ENCODE measurements around the gene SSBP3.

SSBP3 gene

DNA sequence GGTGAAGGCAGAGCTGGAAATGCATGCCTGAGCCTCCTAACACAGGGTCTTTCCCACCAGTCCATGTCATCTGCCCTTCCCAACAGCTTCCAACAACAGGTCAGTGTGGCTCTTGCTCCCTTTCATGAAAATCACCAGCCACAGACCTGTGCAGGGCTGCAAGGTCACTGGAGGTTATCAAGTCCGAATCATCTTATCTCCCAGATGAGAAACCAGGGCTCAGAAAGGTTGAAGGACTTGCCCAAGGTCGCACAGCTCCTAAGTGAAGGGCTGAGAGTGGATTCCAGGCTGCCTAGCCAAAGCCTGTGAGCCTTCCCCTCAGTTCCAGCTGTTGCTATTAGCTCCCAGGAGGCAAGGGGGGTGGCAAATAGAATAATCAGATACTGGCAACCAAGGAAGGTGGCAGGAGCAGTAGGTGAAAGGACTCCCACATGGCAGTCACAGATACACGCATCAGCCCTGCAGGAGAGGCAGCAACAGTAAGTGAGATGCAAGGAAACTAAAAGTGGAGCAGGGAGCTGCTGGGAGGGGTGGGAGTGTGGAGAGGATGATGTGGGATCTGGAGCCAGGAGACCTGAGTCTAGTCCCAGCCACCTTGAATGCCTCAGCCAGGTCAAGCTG is 74.2 kb downstream of the SSBP3 start:
- no peaks in the 10 kb centered on the region for H3K27me3 ChIP-seq (ENCODE audit: insufficient read depth, low read length)
- H3K9me3 ChIP-seq (ENCODE audit: low read length), result no peaks in the 10 kb centered on the region
- H3K4me3 ChIP-seq (ENCODE audit: low read length), result no peak overlapping the region
- no peak overlapping the region for H2AFZ ChIP-seq (ENCODE audit: low read depth, low read length)
- H3K4me1 ChIP-seq (ENCODE audit: insufficient read depth, low read length), result peaks cover 84% of the 10 kb centered on the region
- H3K36me3 ChIP-seq (ENCODE audit: insufficient read depth, low read length), result peaks cover 12% of the 10 kb centered on the region

DNA sequence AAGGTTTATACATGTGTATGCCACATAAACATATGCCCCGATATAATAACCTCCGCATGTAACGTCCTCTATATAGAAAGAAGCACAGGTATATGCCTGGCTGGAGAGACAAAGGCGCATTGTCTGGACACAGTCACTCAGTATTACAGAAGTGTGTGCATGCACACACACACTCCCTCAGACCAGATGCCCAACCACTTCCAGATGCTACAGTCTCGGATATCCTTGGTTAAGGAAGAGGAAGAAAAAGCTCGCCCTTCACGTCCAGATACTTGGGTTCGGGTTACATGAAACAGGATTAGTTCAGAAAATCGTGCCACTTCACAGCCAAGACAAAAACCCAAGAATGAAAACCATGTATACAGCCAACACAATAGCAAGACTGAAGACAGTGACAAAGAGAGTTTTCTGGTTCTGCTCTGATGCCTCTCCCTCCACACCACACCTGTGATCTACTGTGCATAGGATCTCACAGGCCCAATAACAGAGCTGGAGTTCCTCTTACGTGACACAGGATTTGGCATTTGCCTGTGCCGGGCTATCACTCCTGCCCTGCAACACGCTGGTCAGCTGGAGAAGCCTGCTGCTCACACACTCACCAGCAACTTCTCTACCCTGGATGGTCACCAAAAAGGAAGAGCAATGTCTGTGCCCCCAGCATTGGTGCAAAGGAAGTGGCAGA is 75.0 kb downstream of the SSBP3 start:
- H3K4me3 ChIP-seq (ENCODE audit: low read length), result no peak overlapping the region
- peaks cover 87% of the 10 kb centered on the region for H3K4me1 ChIP-seq (ENCODE audit: insufficient read depth, low read length)
- H2AFZ ChIP-seq (ENCODE audit: low read depth, low read length), result no peak overlapping the region
- no peaks in the 10 kb centered on the region for H3K27me3 ChIP-seq (ENCODE audit: insufficient read depth, low read length)
- H3K36me3 ChIP-seq (ENCODE audit: insufficient read depth, low read length), result peaks cover 12% of the 10 kb centered on the region
- no peaks in the 10 kb centered on the region for H3K9me3 ChIP-seq (ENCODE audit: low read length)

- peaks cover 9% of the 10 kb centered on the region for H3K36me3 ChIP-seq (ENCODE audit: insufficient read depth, low read length)
- no peak overlapping the region for H3K4me3 ChIP-seq (ENCODE audit: low read length)
- peaks cover 84% of the 10 kb centered on the region for H3K4me1 ChIP-seq (ENCODE audit: insufficient read depth, low read length)
Measured at GRCh38 chr1:54329312-54330003, 76.7 kb downstream of the SSBP3 start.

GRCh38 chr1:54328066-54328636 is 78.0 kb downstream of the SSBP3 start:
- no peaks in the 10 kb centered on the region for H3K9me3 ChIP-seq (ENCODE audit: low read length)
- H3K27me3 ChIP-seq (ENCODE audit: insufficient read depth, low read length), result no peaks in the 10 kb centered on the region
- H3K4me1 ChIP-seq (ENCODE audit: insufficient read depth, low read length), result peaks cover 90% of the 10 kb centered on the region
- H3K36me3 ChIP-seq (ENCODE audit: insufficient read depth, low read length), result peaks cover 2% of the 10 kb centered on the region
- no peak overlapping the region for H2AFZ ChIP-seq (ENCODE audit: low read depth, low read length)
- H3K4me3 ChIP-seq (ENCODE audit: low read length), result no peak overlapping the region

More at GRCh38 chr1:54329312-54330003, 76.7 kb downstream of the SSBP3 start:
- no peaks in the 10 kb centered on the region for H3K27me3 ChIP-seq (ENCODE audit: insufficient read depth, low read length)
- no peak overlapping the region for H2AFZ ChIP-seq (ENCODE audit: low read depth, low read length)
- H3K9me3 ChIP-seq (ENCODE audit: low read length), result no peaks in the 10 kb centered on the region

GRCh38 chr1:54327386-54328065 is 78.7 kb downstream of the SSBP3 start:
- Histone ChIP-seq H3K27me3 (ENCODE audit: insufficient read depth, low read length) (no peaks in the 10 kb centered on the region), H3K36me3 (ENCODE audit: insufficient read depth, low read length) (peaks cover 2% of the 10 kb centered on the region), H3K9me3 (ENCODE audit: low read length) (no peaks in the 10 kb centered on the region), H3K4me3 (ENCODE audit: low read length) (no peak overlapping the region), H3K4me1 (ENCODE audit: insufficient read depth, low read length) (peaks cover 84% of the 10 kb centered on the region), H2AFZ (ENCODE audit: low read depth, low read length) (no peak overlapping the region)

GRCh38 chr1:54326543-54327385 is 79.4 kb downstream of the SSBP3 start:
- H3K4me1 ChIP-seq (ENCODE audit: insufficient read depth, low read length), result peaks cover 78% of the 10 kb centered on the region
- no peak overlapping the region for H2AFZ ChIP-seq (ENCODE audit: low read depth, low read length)

DNA sequence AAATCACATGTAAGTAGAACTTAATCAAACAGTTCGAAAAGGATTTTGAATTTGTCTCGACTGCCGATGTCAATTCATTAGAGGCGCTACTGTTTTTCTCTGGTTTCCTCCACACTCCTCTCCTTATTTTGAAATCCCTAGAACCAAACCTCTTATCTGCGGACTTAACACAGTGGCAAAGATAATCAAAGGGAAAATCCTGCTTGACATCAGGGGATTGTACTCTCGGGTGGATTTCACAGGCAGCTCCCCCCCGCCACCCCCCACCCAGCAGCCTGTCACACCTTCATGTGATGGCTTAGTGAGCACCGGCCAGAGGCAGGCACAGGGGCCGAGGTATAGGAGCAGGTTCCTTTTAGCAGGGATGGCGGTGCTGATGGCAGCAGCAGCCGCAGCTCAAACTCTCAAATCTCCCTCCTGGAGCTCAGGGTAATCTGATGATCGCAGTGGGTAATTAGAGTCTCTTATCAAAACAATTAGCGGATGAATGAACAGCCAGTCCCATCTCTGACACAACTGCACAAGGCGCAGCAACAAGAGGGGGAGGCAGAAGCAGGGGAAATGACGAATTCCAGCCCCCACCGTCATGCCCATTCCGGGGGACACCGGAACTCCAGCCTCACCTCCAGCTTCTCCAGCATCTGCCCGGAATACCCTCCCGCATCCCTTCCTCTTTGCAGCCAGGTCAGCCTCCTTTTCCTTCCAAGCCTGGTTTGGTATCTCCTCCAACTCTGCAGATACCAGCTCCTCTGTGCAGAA is 80.3 kb downstream of the SSBP3 start:
- Histone ChIP-seq H3K4me1 (ENCODE audit: insufficient read depth, low read length) (peaks cover 69% of the 10 kb centered on the region), H3K9me3 (ENCODE audit: low read length) (no peaks in the 10 kb centered on the region), H2AFZ (ENCODE audit: low read depth, low read length) (no peak overlapping the region), H3K36me3 (ENCODE audit: insufficient read depth, low read length) (peaks cover 9% of the 10 kb centered on the region), H3K4me3 (ENCODE audit: low read length) (no peak overlapping the region), H3K27me3 (ENCODE audit: insufficient read depth, low read length) (no peaks in the 10 kb centered on the region)

More at GRCh38 chr1:54326543-54327385, 79.4 kb downstream of the SSBP3 start:
- Histone ChIP-seq H3K4me3 (ENCODE audit: low read length) (no peak overlapping the region), H3K9me3 (ENCODE audit: low read length) (no peaks in the 10 kb centered on the region), H3K27me3 (ENCODE audit: insufficient read depth, low read length) (no peaks in the 10 kb centered on the region), H3K36me3 (ENCODE audit: insufficient read depth, low read length) (peaks cover 4% of the 10 kb centered on the region)

GRCh38 chr1:54325284-54325683 is 80.9 kb downstream of the SSBP3 start:
- Histone ChIP-seq H3K4me1 (ENCODE audit: insufficient read depth, low read length) (peaks cover 63% of the 10 kb centered on the region), H3K9me3 (ENCODE audit: low read length) (no peaks in the 10 kb centered on the region), H3K27me3 (ENCODE audit: insufficient read depth, low read length) (no peaks in the 10 kb centered on the region), H2AFZ (ENCODE audit: low read depth, low read length) (no peak overlapping the region), H3K4me3 (ENCODE audit: low read length) (no peak overlapping the region), H3K36me3 (ENCODE audit: insufficient read depth, low read length) (peaks cover 13% of the 10 kb centered on the region)

- Histone ChIP-seq H3K36me3 (ENCODE audit: insufficient read depth, low read length) (peaks cover 17% of the 10 kb centered on the region), H3K9me3 (ENCODE audit: low read length) (no peaks in the 10 kb centered on the region), H3K4me3 (ENCODE audit: low read length) (no peak overlapping the region)
Measured at GRCh38 chr1:54324251-54325140, 81.7 kb downstream of the SSBP3 start.

GRCh38 chr1:54323921-54324250 is 82.3 kb downstream of the SSBP3 start:
- Histone ChIP-seq H3K36me3 (ENCODE audit: insufficient read depth, low read length) (peaks cover 19% of the 10 kb centered on the region), H3K9me3 (ENCODE audit: low read length) (no peaks in the 10 kb centered on the region), H3K27me3 (ENCODE audit: insufficient read depth, low read length) (no peaks in the 10 kb centered on the region), H3K4me1 (ENCODE audit: insufficient read depth, low read length) (peaks cover 49% of the 10 kb centered on the region), H2AFZ (ENCODE audit: low read depth, low read length) (no peak overlapping the region), H3K4me3 (ENCODE audit: low read length) (no peak overlapping the region)

More at GRCh38 chr1:54324251-54325140, 81.7 kb downstream of the SSBP3 start:
- Histone ChIP-seq H3K4me1 (ENCODE audit: insufficient read depth, low read length) (peaks cover 55% of the 10 kb centered on the region), H2AFZ (ENCODE audit: low read depth, low read length) (no peak overlapping the region), H3K27me3 (ENCODE audit: insufficient read depth, low read length) (no peaks in the 10 kb centered on the region)

DNA sequence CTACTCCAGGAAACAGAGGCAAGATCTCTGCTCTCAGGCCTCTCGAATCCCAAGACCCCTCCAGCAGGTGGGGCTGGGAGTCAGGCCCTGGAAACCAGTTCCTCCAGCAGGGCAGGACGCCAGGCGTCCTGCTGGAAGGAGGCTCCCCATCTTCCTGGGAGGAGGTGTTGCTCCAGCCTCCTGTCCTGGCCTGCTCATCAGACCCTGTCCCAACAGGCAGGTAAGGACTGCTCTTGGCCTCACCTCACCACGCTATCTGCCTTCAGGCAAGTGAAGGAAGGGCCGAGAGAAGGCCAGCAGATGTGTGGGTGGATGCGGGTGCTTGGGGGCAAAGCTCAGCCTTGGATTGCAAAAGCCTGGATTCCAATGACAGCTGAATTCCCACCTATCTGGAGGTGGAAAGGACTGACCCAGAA is 82.9 kb downstream of the SSBP3 start:
- H3K4me3 ChIP-seq (ENCODE audit: low read length), result no peak overlapping the region
- no peaks in the 10 kb centered on the region for H3K9me3 ChIP-seq (ENCODE audit: low read length)
- H2AFZ ChIP-seq (ENCODE audit: low read depth, low read length), result no peak overlapping the region
- H3K27me3 ChIP-seq (ENCODE audit: insufficient read depth, low read length), result no peaks in the 10 kb centered on the region
- H3K36me3 ChIP-seq (ENCODE audit: insufficient read depth, low read length), result peaks cover 19% of the 10 kb centered on the region
- peaks cover 44% of the 10 kb centered on the region for H3K4me1 ChIP-seq (ENCODE audit: insufficient read depth, low read length)
